GM21447 (cell line): Measurements from ENCODE around the gene NFIA.
"Not testable (repeated sequence)": the region's sequence is repeated elsewhere in the genome, so short reads cannot be mapped to it uniquely, and the experiment has no call there.

Source experiments
- ATAC-seq: cut with Tn5 transposase; IDR thresholded peaks from one replicate; pipeline ENCODE4 v1.9.1; 2021; ENCODE audit not compliant: unreplicated experiment

NFIA gene

GRCh38 chr1:61446531-61446991, 364.2 kb downstream of the NFIA start:
- ATAC-seq = no peak

GRCh38 chr1:61447106-61447967, 365.0 kb downstream of the NFIA start:
- ATAC-seq = no peak

DNA sequence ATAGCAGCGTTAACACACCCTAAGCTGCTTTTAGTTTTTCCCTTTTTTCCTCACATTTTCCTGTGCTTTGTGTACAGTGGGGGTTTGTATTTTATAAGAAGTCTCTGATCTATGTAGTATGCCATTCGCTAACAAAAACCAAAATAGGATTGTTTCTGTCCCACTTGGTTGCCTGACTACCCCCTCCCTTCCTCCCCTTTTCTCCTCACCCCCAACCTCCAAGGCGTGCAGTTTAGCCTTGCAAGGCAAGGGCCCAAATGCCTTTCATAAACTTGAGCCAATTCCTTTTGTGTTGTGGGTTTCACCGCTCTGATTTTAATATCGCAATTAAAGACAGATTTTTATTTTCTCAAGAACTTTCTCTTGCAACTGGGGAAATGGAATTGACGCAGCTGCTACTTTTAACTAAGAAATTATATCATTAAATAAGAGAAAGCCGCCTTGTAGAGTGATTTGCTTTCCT, 365.6 kb downstream of the NFIA start:
- no peak for ATAC-seq

GRCh38 chr1:61448914-61449313, 366.6 kb downstream of the NFIA start:
- ATAC-seq = no peak

- no peak for ATAC-seq
Observed at GRCh38 chr1:61449410-61449809, 367.0 kb downstream of the NFIA start.

GRCh38 chr1:61450454-61450853, 368.1 kb downstream of the NFIA start:
- ATAC-seq = no peak

GRCh38 chr1:61450872-61451571, 368.7 kb downstream of the NFIA start:
- ATAC-seq = no peak

DNA sequence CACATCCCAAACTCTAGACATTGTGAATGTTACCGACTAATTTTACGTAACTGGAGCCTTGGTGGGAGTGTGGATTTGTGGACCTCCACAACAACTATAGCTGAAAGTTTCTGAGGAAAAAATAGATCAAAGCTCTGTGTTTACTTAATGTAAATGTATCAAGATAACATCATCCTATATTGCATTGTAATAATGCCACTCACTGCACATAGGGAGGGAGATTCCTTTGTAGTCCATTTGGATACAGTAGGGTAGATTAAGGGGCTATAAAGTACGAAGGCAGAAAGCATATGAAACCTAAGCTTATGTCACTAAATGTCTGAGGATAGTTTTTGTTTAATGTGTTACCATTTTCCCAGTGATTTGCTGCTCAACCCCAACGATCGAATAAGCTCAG, 369.2 kb downstream of the NFIA start:
- no peak for ATAC-seq

- ATAC-seq = no peak
Observed at GRCh38 chr1:61452176-61453035, 370.0 kb downstream of the NFIA start.

DNA sequence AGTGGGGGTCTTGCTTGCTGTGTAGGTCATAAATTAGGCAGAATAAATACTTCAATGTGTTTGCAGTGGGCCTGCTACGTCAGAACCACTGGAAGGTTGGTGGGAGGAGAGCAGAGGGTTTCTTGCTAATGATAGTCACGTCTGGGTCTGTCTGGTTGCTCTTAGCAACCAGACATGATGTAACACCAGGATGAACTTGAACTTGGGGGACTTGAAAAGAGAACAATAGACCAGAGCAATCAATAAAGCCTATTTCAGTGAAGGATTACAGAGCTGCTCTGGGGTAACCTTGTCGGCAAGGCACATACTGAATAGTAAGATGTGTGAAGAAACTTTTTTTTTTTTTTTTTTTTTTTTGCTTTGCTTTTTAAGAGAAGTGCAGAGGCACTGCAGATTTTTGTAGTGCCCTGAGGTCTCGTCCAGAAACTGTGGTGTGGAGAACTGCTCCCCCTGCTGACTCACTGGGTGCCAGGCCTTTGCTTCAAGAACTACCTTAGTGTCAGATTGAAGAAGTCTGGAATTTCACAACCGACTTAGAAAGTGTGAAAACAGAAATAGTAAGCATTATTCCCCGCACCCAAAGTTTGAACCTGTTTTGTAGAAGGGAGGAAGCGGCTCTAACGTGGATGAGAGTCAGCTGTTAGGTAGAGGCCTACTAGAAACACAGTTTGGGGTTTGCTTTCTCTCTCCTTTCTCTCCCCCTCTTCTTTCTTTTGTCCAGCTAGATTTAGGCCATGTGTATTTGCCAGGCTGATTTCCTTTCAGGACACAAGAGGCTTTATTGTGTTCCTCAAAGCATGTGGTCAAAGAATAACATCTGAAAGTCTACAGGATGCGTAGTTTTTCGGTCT, 371.0 kb downstream of the NFIA start:
- ATAC-seq = peak; percentile 75

DNA sequence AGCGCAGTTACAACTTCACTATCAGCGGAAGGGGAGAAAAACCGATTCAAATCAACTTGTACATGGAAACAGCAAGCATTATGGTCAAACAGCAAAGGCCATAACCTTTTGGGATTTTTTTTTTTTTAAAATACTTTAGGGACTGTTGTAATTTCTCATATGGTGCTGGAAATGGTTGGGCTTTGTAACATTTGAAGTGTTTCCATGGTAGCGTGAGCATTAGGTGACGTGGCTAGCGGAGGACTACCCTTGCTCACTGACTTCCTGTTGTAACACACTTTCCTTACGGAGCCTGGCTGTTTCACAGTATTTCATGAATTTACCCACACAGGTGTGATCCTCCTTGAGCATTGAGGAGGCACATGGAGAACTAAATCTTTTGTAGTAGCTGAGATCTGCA, 373.0 kb downstream of the NFIA start:
- ATAC-seq = no peak

DNA sequence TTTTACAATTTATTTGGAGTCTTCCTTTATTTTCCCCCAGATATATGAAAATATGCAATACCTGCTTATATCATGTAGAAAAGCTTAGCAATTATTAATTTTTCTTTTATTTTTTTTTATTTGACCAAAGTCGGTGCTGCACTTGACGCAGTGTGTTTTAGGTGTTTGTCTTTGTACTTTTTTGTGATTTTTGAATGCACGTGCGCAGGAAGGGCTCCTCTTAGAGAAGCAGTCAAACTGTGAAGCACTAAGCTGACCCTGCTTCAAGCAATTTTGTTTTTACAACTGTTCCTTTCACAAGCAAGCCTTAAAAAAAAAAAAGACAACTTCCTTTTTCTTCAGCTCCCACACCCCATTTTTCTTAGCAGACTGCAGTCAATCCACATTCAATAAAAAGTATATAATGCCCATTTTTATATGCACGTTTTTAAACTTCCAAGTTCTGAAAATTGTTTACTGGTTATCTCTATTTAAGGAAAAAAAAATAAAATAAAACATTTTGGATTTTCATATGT, 375.2 kb downstream of the NFIA start:
- no peak for ATAC-seq

DNA sequence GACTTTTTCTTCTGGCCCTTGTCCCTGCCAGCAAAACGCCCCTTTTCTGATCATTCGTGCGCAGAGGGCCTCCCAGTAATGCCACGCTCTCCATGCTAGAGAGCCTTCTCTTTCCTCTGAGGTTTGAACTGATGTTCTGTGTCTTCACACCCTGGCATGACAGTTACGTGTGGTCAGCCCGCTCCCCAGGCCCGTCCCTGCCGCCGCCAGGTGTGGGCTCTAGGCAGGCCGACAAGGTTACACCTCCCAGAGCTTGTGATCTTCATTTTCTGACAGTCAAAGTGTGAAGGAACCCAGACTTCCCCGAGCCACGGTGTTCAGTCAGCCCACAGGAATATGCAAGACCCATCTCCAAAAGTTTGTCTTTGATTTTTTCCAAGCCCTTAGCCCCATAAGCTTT, 377.0 kb downstream of the NFIA start:
- ATAC-seq = no peak

- ATAC-seq = no peak
Observed at GRCh38 chr1:61460191-61460590, 377.8 kb downstream of the NFIA start.

GRCh38 chr1:61461406-61462384, 379.3 kb downstream of the NFIA start:
- no peak for ATAC-seq

DNA sequence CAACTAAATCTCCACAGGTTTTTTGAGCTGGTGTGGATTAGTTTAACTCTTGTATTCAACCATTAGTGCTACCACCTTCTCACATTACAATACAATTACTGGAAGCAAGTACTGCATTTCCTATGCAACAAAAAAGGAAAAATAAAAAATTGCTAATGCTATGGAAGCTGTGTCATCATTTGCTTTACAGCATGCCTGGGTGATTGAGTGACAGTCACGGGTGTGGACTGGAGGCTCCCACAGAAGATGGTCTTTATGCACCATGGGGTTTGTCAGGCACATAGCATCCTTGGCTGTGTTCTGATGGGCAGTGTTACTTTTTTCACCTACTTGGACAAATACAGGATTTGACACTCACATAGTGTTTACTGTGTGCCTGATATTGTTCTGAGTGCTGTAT, 380.3 kb downstream of the NFIA start:
- no peak for ATAC-seq

DNA sequence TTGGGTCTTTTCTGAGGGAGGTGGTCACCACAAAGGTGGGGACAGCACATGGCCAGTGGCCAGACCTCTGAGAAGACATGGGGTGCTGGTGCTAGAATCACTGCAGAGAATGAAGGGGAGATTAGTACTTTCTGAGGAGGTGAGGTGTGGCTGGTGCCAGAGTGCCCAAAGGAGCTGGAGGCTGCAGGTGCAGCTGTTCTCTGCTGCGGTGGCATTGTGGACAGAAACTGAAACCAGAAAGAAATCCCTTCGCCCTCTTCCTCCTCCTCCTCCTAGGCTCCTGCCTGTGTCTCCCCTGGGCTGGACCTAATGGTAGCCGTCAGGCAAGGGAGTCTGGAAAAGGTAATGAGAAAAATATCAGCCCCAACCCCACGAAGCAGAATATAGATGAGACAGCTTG, 380.9 kb downstream of the NFIA start:
- no peak for ATAC-seq

GRCh38 chr1:61467836-61468235, 385.5 kb downstream of the NFIA start:
- not testable (repeated sequence) for ATAC-seq

GRCh38 chr1:61469365-61469764, 387.0 kb downstream of the NFIA start:
- ATAC-seq = no peak
